GM21526 (cell line): Measurements from ENCODE around the gene CKAP4.
"Not testable (repeated sequence)": the region's sequence is repeated elsewhere in the genome, so short reads cannot be mapped to it uniquely, and the experiment has no call there.

Source experiments
- ATAC-seq: cut with Tn5 transposase; IDR thresholded peaks from one replicate; pipeline ENCODE4 v1.9.1; 2021; ENCODE audit warnings: moderate library complexity; ENCODE audit not compliant: unreplicated experiment, low FRiP score

CKAP4 gene, protein sequence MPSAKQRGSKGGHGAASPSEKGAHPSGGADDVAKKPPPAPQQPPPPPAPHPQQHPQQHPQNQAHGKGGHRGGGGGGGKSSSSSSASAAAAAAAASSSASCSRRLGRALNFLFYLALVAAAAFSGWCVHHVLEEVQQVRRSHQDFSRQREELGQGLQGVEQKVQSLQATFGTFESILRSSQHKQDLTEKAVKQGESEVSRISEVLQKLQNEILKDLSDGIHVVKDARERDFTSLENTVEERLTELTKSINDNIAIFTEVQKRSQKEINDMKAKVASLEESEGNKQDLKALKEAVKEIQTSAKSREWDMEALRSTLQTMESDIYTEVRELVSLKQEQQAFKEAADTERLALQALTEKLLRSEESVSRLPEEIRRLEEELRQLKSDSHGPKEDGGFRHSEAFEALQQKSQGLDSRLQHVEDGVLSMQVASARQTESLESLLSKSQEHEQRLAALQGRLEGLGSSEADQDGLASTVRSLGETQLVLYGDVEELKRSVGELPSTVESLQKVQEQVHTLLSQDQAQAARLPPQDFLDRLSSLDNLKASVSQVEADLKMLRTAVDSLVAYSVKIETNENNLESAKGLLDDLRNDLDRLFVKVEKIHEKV

DNA sequence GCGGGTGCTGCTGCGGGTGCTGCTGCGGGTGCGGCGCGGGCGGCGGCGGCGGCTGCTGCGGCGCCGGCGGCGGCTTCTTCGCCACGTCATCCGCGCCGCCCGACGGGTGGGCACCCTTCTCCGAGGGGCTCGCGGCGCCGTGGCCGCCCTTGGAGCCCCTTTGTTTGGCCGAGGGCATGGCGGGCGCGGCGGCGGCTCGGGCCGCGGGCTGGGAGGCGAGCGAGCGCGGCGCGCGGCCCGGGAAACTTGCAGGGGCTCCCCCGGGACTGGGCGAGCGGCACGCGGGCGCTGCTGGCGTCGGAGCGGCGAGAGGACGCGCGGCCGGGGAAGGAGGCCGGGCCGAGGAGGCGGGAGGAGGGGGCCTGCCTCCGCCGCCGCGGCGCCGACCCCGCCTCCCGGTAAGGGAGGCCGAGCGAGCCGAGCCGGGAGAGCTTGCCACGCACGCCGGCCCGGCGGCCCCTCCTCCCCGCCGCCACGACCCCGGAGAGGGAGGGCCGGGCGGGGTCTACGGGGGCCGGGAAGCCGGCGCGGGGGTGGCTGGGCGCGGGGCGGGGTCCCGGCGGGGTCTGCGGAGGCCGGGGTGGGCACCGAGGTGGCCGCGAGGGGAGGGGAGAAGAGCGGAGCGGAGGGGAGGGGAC lies at the start of gene CKAP4:
Gene CKAP4 (minus strand): TSS at position 347 of the 638 bp plus-strand sequence. CDS start 169 bp downstream, at position 178.
- ATAC-seq: peak; percentile 53

DNA sequence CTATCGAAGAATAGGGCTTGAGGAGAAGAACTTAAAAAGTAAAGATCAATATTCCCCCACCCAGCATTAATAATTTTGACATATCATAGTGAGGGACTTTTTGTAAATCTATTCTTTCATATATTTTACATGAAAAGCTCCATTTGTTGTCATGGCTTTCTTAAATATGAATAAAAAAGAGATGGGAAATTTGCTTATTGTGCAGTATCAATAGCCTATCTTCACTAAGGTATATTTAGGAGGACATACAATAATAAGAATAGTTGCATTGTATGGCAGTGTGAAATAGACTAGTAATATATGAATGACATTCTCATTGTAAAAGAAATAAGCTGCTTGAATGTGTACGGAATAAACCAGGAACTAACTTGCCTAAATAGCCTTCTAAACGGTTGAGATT lies 49.3 kb upstream of the CKAP4 start:
- no peak for ATAC-seq

DNA sequence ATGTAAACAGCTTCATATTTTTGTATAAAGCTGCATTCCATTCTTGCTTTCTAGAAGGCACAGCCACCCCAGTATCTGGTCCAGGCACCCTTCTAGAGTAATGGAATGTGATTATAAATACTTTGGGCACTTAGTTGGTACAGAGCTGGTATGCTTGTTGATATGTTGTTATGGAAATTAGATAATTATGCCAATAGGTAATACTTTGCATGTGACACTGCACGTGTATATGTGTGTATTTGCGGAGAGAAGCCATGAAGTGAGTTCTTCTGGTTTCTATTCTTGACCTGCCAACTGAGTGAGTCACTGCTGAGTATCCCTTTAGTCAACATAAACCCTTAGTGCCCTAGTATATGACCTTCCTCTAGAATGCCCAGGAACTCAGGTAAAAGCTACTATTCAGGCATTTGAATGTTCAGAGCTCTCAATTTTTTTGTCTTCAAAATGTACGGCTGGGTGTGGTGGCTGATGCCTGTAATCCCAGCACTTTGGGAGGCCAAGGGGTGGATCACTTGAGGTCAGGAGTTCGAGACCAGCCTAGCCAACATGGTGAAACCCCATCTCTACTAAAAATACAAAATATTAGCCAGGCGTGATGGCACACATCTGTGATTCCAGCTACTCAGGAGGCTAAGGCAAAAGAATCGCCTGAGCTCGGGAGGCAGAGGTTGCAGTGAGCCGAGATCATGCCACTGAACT lies 48.5 kb upstream of the CKAP4 start:
- ATAC-seq: no peak

DNA sequence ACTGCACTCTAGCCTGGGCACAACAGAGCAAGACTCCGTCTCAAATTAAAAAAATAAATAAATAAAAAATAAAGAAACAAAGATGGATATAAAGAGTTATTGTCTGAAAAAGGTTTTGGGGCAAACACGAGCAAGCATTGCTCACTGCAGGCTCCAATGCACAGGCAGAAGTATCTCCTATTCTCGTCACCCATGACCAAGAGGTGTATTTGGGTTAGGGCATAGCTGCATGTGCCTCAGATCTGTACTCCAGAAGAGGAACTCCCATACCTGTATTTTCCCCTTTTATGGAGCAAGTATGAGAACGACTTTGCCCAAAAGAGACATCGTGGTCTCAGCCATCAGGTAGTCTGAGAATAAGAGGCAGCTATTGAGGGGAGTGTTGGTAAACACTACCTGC lies 44.5 kb upstream of the CKAP4 start:
- no peak for ATAC-seq

DNA sequence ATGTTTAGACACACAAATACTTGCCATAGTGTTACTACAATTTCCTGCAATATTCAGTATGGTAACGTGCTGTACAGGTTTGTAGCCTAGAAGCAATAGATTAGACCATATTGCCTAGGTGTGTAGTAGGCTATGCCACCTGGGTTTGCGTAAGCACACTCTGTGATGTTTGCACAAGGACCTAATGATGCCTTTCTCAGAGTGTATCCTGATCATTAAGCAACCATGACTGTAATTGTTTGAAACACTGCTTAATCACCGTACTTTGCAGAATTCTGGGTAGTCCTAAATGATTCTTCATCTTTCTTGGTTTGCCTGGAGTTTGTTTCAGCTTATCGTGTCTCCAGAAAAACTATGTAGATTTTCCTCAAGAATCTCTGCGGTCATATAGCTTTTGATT lies 43.5 kb upstream of the CKAP4 start:
- no peak for ATAC-seq

DNA sequence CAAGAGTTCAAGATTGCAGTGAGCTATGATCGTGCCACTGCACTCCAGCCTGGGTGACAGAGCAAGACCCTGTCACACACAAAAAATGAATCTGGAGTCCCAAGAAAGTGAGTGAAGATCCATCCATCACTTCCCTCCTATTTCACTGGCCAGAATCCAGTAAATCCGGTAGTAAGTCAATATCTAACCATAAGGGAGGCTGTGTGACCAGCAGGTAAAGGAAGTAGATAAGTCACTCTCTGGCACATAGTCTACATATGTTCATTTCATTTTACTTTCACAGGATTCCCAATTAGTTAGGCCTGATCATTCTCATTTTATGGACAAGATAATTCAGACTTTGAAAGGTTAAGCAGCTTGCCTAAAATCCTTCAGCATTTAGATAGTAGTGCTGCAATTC lies 42.8 kb upstream of the CKAP4 start:
- no peak for ATAC-seq

DNA sequence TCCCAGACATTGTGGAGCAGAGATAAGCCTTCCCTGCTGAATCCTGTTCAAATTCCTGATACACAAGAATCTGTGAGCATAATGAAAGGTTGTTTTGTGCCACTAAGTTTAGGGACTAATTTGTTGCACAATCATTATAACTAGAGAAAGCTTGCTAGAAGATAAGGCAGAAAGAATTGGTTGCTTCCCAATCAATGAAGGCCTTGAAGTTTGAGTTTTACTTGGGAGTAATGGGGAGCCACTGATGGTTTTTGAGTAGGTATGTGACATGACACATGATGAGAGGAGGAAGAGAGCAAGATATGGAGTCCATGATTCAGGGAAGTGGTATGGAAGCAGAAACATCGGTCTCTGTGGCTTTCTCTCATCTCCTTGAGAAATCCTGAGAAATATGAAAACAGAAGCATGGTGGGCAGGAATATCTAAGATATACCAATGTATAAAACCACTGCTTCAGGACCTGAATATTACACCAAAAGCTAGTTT lies 41.4 kb upstream of the CKAP4 start:
- ATAC-seq: no peak

DNA sequence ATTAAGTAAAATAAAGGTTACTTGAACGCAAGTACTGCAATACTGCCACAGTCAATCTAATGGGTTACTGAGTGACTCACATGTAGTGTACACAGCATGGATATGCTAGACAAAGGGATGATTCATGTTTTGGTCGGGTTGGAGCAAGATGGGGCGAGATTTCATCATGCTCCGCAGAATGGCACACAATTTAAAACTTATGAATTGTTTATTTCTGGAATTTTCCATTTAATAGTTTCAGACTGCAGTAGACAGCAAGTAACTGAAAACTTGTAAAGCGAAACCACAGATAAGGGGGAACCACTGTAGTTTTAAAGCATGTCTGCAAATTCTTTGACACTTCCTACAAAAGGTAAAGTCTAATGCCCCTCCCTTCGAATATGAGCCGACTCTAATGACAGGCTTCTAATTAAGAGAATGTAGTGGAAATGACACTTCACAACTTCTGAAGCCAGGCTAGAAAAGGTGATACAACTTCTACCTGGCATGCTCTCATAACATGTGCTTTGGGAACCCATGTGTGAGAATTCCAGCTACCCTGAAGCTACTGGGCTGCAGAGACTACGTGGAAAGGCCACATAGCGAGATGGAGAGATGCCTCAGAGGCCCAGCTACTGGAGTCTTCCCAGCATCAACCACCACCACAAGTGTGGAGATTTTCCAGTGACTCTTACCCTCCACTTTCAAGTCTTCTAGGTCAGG lies 40.8 kb upstream of the CKAP4 start:
- no peak for ATAC-seq

DNA sequence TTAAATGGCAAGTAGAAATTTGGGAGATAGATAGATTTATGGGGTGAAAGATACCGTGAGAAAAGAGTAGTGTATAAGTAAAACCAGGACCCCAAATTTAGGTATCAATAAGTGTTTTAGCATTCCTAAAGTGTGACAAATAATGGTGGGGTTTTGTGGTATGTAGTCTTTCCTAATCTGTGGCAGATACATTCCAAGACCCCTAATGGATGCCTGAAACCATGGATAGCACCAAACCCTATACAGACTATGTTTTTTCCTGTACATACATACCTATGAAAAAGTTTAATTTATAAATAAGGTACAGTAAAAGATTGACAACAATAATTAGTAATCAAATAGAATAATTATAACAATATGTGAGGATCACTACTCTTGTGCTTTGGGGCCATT lies 40.3 kb upstream of the CKAP4 start:
- ATAC-seq: no peak

DNA sequence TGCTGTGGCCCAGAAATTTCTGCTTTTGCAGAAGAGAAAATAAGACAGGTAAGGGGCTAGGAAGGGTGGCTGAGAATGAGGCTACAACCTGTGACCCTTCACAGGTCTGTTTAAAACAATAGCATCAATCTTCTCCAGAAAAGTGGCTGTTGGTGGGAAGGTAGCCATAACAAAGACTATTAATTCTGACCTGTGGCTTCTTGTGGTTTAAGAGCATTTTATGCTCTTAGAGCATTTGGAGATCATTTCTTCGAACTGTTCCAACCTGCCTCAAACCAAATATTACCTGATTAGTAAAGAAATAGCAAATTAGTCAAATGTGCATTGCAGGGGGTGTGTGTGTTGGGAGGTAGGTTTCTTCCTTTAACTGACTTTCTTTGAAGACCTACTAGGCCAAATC lies 39.5 kb upstream of the CKAP4 start:
- no peak for ATAC-seq

DNA sequence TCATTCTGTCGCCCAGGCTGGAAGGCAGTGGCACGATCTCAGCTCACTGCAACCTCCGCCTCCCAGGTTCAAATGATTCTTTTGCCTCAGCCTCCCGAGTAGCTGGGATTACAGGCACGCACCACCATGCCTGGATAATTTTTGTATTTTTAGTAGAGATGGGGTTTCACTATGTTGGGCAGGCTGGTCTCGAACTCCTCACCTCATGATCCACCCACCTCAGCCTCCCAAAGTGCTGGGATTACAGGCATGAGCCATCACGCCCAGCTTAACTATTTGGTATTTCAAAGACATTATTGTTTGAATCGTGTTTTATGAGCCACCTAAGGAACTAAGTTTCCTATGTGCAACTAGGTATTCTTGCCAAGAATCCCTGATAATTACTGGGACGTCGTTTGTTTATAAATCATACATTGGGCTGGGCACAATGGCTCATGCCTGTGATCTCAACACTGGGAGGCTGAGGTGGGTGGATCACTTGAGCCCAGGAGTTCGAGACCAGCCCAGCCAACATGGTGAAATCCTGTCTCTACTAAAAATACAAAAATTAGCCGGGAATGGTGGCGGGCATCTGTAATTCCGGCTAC lies 38.8 kb upstream of the CKAP4 start:
- ATAC-seq: not testable (repeated sequence)

DNA sequence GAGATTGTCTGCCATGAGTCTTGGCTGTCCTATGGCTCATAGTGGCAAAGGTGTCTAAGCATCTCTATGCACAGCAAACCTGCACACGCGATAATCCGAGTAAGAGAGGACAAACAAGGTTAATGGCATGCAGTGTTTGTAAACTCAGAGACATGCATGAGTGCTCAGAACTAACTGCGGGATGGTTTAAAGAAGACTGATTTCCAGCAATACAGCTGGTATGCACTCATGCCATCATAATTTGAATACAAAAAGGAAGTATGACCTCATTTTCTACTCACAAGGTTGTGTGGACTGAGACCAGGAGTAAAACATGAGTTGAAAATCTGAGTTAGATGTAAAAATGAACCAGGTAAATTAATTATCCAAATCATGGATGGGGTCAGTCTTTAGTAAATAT lies 38.2 kb upstream of the CKAP4 start:
- no peak for ATAC-seq

DNA sequence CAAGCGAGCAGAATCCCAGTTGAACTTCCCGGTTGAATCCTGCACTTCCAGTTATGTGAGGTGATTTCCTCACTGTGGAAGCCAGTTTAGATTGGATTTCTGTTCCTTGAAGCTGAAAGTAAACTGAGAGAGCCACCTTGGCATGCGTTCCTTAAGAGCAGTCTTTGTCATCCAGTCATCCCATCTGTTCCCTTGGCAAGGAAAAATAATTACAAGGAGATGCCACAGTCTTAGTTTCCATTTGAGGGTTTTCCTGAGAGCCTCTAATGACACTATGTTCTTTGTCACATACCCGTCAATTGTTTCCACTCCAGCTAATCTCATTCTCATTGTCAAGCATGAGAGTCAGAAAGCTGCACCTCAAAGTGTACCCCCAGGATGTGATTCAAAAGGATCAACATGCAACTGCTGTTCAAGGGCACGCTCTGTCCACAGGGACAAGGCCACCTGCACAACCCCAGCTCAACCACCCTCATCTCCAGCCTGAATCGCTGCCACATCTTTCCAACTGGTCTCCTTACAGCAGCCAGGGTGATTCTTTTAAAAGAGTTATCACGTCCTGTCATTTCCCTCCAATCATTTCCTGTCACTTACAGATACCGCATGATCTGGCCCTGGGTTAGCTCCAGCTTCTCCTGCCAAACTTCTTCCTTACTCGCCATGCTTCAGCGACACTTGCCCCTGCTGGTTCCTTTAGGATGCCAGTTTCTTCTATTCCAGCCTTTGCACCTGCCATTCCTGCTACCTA lies 36.7 kb upstream of the CKAP4 start:
- no peak for ATAC-seq

DNA sequence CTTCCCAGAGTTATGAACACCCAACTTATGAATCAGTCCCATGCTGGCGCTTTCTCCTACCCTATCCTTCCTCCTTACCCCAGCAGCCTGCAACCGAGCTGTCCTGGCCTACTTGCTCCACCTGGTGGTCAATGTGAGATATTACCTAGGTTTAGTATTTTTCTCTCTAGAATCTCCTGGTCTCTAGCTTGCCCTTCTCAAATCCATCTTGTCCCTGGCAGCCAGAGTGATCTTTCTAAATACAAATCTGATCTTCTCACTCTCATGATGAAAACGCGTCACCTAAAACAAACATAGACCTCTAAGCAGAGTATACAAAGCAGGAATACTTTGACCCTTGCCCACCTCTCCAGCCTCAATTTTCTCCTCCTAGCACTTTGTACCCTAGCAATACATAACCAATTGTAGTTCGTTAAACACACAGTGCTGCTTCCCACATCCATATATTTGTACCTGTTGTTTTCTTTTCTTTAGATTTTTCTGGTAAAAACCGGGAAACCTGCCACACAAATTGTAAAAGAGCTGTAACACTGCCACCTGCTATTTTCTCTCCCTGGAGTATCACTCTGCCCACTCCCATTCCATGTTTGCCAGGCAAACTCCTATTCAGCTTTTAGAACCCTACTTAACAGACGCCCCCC lies 34.8 kb upstream of the CKAP4 start:
- no peak for ATAC-seq

DNA sequence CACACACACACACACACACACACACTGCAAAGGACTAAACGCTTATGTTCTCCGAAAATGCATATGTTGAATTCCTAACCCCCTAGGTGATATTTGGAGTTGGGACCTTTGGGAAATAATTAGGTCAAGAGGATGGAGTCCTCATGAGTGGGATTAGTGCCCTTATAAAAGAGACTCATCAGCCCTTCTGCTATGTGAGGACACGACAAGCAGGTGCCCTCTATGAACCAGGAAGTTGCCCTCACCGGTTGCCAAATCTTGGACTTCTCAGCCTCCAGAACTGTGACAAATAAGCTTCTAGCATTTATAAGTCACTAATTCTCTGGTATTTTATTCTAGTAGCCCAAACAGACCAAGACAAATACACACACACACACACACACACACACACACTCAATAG lies 34.0 kb upstream of the CKAP4 start:
- no peak for ATAC-seq

DNA sequence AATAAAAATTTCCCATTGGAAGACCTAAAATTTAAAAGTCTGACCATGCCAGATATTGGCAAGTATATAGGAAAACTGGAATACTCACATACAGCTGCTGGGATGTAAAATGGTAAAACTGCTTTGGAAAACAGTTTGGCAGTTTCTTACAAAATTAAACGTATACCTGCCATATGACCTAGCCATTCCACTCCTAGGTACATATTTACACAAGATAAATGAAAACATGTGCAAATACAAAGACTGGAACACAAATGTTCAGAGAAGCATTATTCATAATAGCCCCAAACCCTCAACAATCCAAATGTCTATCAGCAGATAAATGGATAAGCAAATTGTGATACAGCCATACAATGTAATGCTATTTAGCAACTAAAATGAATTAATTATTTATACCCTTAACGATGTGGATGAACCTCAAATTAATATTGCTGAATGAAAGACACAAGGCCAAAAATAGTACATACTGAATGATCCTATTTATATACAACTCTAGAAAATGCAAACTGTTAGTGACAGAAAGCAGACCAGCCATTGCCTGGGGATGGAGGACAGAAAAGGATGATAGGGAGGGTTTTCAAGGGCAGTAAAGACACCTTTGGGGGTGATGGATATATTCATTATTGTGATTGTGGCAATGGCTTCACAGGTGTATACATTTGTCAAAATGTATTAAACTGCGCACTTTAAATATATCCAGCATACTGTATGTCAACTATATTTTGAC lies 33.4 kb upstream of the CKAP4 start:
- no peak for ATAC-seq

DNA sequence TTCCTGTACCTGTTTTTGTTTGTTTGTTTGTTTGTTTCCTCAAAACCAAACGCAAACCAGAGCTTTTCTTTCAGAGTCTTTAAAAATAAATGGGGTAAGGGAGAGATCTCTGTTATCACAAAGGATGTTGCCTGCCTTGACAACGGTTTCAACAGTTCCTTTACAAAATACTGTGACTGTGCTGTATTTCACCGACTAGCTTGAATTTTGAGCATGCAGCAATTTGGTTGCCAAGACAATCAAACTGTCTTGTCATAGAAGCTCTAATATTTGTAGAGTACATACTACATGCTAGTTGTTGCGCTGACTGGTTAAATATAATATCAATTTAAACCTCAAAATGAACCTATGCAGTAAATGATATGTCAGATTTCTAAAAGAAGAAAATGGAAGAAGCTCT lies 32.3 kb upstream of the CKAP4 start:
- ATAC-seq: no peak

DNA sequence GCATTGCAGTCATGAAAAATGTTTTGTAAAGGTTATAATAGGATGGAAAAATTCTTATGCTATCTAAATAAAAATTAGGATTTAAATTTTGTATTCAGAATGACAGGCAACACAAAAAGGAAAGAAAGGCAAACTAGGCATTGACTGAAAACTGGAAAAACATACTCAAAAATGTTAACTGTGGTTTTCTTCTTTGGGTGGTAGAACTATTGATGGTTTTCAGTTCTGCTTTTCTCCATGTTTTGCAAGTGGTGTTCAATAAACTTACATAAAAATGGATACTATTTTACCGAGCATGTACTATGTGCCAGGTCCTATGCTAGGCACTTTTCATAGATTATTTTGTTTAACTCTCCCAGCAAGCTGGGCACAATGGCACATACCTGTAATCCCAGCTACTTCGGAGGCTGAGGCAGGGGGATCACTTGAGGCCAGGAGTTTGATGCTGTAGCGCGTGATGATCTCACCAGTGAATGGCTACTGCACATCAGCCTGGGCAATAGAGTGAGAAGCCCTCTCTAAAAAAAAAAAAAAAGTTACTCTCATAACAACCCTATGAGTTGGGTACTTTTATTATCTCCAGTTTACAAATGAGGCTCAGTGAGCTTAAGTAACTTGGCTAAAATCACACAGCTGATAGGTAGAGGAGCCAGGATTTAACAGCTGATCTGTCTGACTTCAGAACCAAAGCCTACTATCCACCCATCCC lies 28.4 kb upstream of the CKAP4 start:
- ATAC-seq: peak; percentile 79
